Measurements from ENCODE around the gene USP31.

Gene USP31

GRCh38 chr16:23137256-23137655, 12.0 kb downstream of the USP31 start:
- no peaks in the 10 kb centered on the region; the same call in 1 of the 2 replicates for H3K4me1 ChIP-seq (ENCODE audit: control insufficient read depth, insufficient read depth, low read length)
- DNase-seq (ENCODE audit: low read depth, low spot score) = no peak
- H3K9me3 ChIP-seq (ENCODE audit: control insufficient read depth, insufficient read depth, low read length) = no peaks in the 10 kb centered on the region
- no peak overlapping the region for H3K27ac ChIP-seq (ENCODE audit: low read length)
- no peaks in the 10 kb centered on the region for H3K36me3 ChIP-seq (ENCODE audit: control insufficient read depth, insufficient read depth, low read length)
- H3K4me3 ChIP-seq (ENCODE audit: low read length) = no peak overlapping the region
- H3K27me3 ChIP-seq (ENCODE audit: control insufficient read depth, insufficient read depth, low read length) = no peaks in the 10 kb centered on the region
- WGBS (ENCODE audit: insufficient coverage, insufficient read length) = no CpG with 5 or more reads among the region's 2 CpGs

DNA sequence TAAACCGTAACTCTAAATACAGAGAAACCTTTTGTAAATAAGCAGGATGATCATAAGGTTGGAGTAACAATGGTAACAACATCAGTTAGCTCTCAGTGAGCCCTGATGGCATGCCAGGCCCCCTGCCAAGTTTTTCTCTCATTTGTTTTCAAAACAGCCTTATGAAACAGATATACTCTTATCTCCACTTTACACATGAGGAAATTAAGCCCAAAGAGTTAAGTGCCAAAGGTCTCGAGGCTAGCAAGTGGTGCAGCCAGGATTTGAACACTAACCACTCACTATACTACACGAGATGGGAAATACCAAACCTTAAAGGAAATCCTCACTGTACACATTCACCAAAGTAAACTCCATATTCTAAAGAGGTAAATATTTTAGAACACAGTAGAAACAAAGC, 15.0 kb downstream of the USP31 start:
- no peaks in the 10 kb centered on the region; the same call in 1 of the 2 replicates for H3K4me1 ChIP-seq (ENCODE audit: control insufficient read depth, insufficient read depth, low read length)
- no CpG with 5 or more reads among the region's 3 CpGs for WGBS (ENCODE audit: insufficient coverage, insufficient read length)

GRCh38 chr16:23132775-23133463, 16.3 kb downstream of the USP31 start:
- Histone ChIP-seq H3K36me3 (ENCODE audit: control insufficient read depth, insufficient read depth, low read length) (no peaks in the 10 kb centered on the region), H3K4me1 (ENCODE audit: control insufficient read depth, insufficient read depth, low read length) (no peaks in the 10 kb centered on the region; the same call in 1 of the 2 replicates), H3K4me3 (ENCODE audit: low read length) (no peak overlapping the region), H3K27me3 (ENCODE audit: control insufficient read depth, insufficient read depth, low read length) (no peaks in the 10 kb centered on the region), H3K9me3 (ENCODE audit: control insufficient read depth, insufficient read depth, low read length) (no peaks in the 10 kb centered on the region), H3K27ac (ENCODE audit: low read length) (no peak overlapping the region)
- WGBS (ENCODE audit: insufficient coverage, insufficient read length) = 100% methylated on average over 3 of the region's 11 CpGs
- no peak for DNase-seq (ENCODE audit: low read depth, low spot score)

More for the DNA sequence above, 15.0 kb downstream of the USP31 start:
- Histone ChIP-seq H3K9me3 (ENCODE audit: control insufficient read depth, insufficient read depth, low read length) (no peaks in the 10 kb centered on the region), H3K36me3 (ENCODE audit: control insufficient read depth, insufficient read depth, low read length) (no peaks in the 10 kb centered on the region), H3K4me3 (ENCODE audit: low read length) (no peak overlapping the region), H3K27ac (ENCODE audit: low read length) (no peak overlapping the region), H3K27me3 (ENCODE audit: control insufficient read depth, insufficient read depth, low read length) (no peaks in the 10 kb centered on the region)
- DNase-seq (ENCODE audit: low read depth, low spot score) = no peak

- no CpG with 5 or more reads among the region's 7 CpGs for WGBS (ENCODE audit: insufficient coverage, insufficient read length)
- Histone ChIP-seq H3K27me3 (ENCODE audit: control insufficient read depth, insufficient read depth, low read length) (no peaks in the 10 kb centered on the region), H3K9me3 (ENCODE audit: control insufficient read depth, insufficient read depth, low read length) (no peaks in the 10 kb centered on the region), H3K4me1 (ENCODE audit: control insufficient read depth, insufficient read depth, low read length) (no peaks in the 10 kb centered on the region; the same call in 1 of the 2 replicates), H3K36me3 (ENCODE audit: control insufficient read depth, insufficient read depth, low read length) (no peaks in the 10 kb centered on the region), H3K4me3 (ENCODE audit: low read length) (no peak overlapping the region), H3K27ac (ENCODE audit: low read length) (no peak overlapping the region)
- no peak for DNase-seq (ENCODE audit: low read depth, low spot score)
Measured at GRCh38 chr16:23131931-23132621, 17.2 kb downstream of the USP31 start.

DNA sequence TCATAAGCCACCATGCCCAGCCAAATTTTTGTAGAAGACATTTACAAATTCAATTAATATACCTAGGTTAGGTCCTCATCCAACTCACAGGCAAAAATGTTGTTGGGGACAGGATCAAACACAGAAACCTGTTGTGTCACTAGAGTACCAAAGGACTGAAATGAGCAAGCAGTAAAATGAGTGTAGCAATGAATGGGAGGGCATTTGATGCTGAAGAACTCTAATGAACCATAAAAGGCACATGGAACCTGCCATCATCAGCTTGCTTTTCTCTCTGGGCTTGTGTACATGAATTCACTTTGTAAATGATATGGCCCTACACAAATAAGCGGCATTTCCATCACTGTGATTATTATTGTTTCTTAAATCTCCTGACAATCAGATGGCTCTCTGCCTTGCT, 17.8 kb downstream of the USP31 start:
- DNase-seq (ENCODE audit: low read depth, low spot score) = no peak
- H3K9me3 ChIP-seq (ENCODE audit: control insufficient read depth, insufficient read depth, low read length) = no peaks in the 10 kb centered on the region
- no peaks in the 10 kb centered on the region; the same call in 1 of the 2 replicates for H3K4me1 ChIP-seq (ENCODE audit: control insufficient read depth, insufficient read depth, low read length)
- H3K27ac ChIP-seq (ENCODE audit: low read length) = no peak overlapping the region
- no peak overlapping the region for H3K4me3 ChIP-seq (ENCODE audit: low read length)
- H3K27me3 ChIP-seq (ENCODE audit: control insufficient read depth, insufficient read depth, low read length) = no peaks in the 10 kb centered on the region
- no CpG with 5 or more reads among the region's 1 CpG for WGBS (ENCODE audit: insufficient coverage, insufficient read length)
- no peaks in the 10 kb centered on the region for H3K36me3 ChIP-seq (ENCODE audit: control insufficient read depth, insufficient read depth, low read length)

GRCh38 chr16:23131036-23131435, 18.2 kb downstream of the USP31 start:
- Histone ChIP-seq H3K36me3 (ENCODE audit: control insufficient read depth, insufficient read depth, low read length) (no peaks in the 10 kb centered on the region), H3K27me3 (ENCODE audit: control insufficient read depth, insufficient read depth, low read length) (no peaks in the 10 kb centered on the region), H3K9me3 (ENCODE audit: control insufficient read depth, insufficient read depth, low read length) (no peaks in the 10 kb centered on the region), H3K4me3 (ENCODE audit: low read length) (no peak overlapping the region), H3K27ac (ENCODE audit: low read length) (no peak overlapping the region), H3K4me1 (ENCODE audit: control insufficient read depth, insufficient read depth, low read length) (no peaks in the 10 kb centered on the region; the same call in 1 of the 2 replicates)
- WGBS (ENCODE audit: insufficient coverage, insufficient read length) = no CpG with 5 or more reads among the region's 3 CpGs
- no peak for DNase-seq (ENCODE audit: low read depth, low spot score)

GRCh38 chr16:23129686-23130085, 19.6 kb downstream of the USP31 start:
- no peaks in the 10 kb centered on the region for H3K9me3 ChIP-seq (ENCODE audit: control insufficient read depth, insufficient read depth, low read length)
- H3K4me1 ChIP-seq (ENCODE audit: control insufficient read depth, insufficient read depth, low read length) = no peaks in the 10 kb centered on the region; the same call in 1 of the 2 replicates
- no peaks in the 10 kb centered on the region for H3K27me3 ChIP-seq (ENCODE audit: control insufficient read depth, insufficient read depth, low read length)
- no peak overlapping the region for H3K27ac ChIP-seq (ENCODE audit: low read length)
- no peaks in the 10 kb centered on the region for H3K36me3 ChIP-seq (ENCODE audit: control insufficient read depth, insufficient read depth, low read length)
- DNase-seq (ENCODE audit: low read depth, low spot score) = no peak
- H3K4me3 ChIP-seq (ENCODE audit: low read length) = no peak overlapping the region
- no CpG with 5 or more reads among the region's 1 CpG for WGBS (ENCODE audit: insufficient coverage, insufficient read length)

GRCh38 chr16:23128056-23128455, 21.2 kb downstream of the USP31 start:
- Histone ChIP-seq H3K9me3 (ENCODE audit: control insufficient read depth, insufficient read depth, low read length) (no peaks in the 10 kb centered on the region), H3K4me3 (ENCODE audit: low read length) (no peak overlapping the region), H3K36me3 (ENCODE audit: control insufficient read depth, insufficient read depth, low read length) (no peaks in the 10 kb centered on the region), H3K4me1 (ENCODE audit: control insufficient read depth, insufficient read depth, low read length) (no peaks in the 10 kb centered on the region; the same call in 1 of the 2 replicates), H3K27me3 (ENCODE audit: control insufficient read depth, insufficient read depth, low read length) (no peaks in the 10 kb centered on the region), H3K27ac (ENCODE audit: low read length) (no peak overlapping the region)
- no peak for DNase-seq (ENCODE audit: low read depth, low spot score)
- no CpG with 5 or more reads among the region's 5 CpGs for WGBS (ENCODE audit: insufficient coverage, insufficient read length)

- no peak for DNase-seq (ENCODE audit: low read depth, low spot score)
- no peak overlapping the region for H3K27ac ChIP-seq (ENCODE audit: low read length)
- H3K9me3 ChIP-seq (ENCODE audit: control insufficient read depth, insufficient read depth, low read length) = no peaks in the 10 kb centered on the region
- WGBS (ENCODE audit: insufficient coverage, insufficient read length) = no CpG with 5 or more reads among the region's 2 CpGs
- H3K27me3 ChIP-seq (ENCODE audit: control insufficient read depth, insufficient read depth, low read length) = no peaks in the 10 kb centered on the region
- no peak overlapping the region for H3K4me3 ChIP-seq (ENCODE audit: low read length)
- peaks cover 3% of the 10 kb centered on the region; the same call in 1 of the 2 replicates for H3K4me1 ChIP-seq (ENCODE audit: control insufficient read depth, insufficient read depth, low read length)
- no peaks in the 10 kb centered on the region for H3K36me3 ChIP-seq (ENCODE audit: control insufficient read depth, insufficient read depth, low read length)
Measured at GRCh38 chr16:23125277-23125676, 24.0 kb downstream of the USP31 start.

- Histone ChIP-seq H3K27ac (ENCODE audit: low read length) (no peak overlapping the region), H3K36me3 (ENCODE audit: control insufficient read depth, insufficient read depth, low read length) (no peaks in the 10 kb centered on the region), H3K4me1 (ENCODE audit: control insufficient read depth, insufficient read depth, low read length) (peaks cover 3% of the 10 kb centered on the region; the same call in 1 of the 2 replicates), H3K4me3 (ENCODE audit: low read length) (no peak overlapping the region), H3K9me3 (ENCODE audit: control insufficient read depth, insufficient read depth, low read length) (no peaks in the 10 kb centered on the region), H3K27me3 (ENCODE audit: control insufficient read depth, insufficient read depth, low read length) (no peaks in the 10 kb centered on the region)
- no peak for DNase-seq (ENCODE audit: low read depth, low spot score)
- WGBS (ENCODE audit: insufficient coverage, insufficient read length) = no CpG with 5 or more reads among the region's 8 CpGs
Measured at GRCh38 chr16:23124315-23124714, 24.9 kb downstream of the USP31 start.
